Measurements from ENCODE around the gene BBS5.

DNA sequence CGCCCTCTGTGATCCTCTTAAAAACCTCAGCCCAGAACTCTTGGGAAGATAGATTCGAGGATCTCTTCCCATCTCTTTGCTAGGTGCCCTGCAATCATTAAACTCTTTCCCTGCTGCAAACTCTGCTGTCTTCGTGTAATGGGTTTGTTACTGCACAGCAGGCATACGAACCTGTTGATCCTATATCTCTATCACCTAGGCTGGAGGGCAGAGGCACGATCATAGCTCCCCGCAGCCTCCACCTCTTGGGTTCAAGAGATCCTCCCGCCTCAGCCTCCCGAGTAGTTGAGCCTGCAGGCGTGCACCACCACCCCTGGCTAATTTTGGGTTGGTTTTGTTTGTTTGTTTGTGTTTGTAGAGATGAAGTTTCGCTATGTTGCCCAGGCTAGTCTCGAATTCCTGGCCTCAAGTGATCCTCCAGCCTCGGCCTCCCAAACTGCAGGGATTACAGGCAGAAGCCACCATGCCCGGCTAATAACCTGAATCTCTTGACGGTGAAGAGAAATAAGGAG is 493 bp upstream of the BBS5 start:
- TF ChIP-seq CTCF (optimal IDR thresholded peaks at IDR 0.05 in 1 of 3, IDR thresholded peaks at IDR 0.05 in 1 of 3, conservative IDR thresholded peaks at IDR 0.05 in 1 of 3; ENCODE audit: extremely low read depth in 1 of 3, insufficient read depth in 2 of 3, low read length in 3 of 3) (no peak), EZH2 (IDR thresholded peaks at IDR 0.05; ENCODE audit: low read length) (no peak)

All from keratinocyte (primary cell).